Gastrocnemius medialis (tissue), 4 donors: ENCODE data around the gene PEMT. TPM values are rescaled to one million over a fixed set of nuclear protein-coding genes. Genes with fewer than 3 reads are reported as not detected.
A peak's percentile ranks its signal among the peaks of the same experiment; 100 is the strongest.

Experiments used
- ATAC-seq, 2 donors: fragments of 150-250 bp; one replicate each; pipeline ENCODE4 v1.9.1; 2016
- DNase-seq, 2 donors: peaks; one replicate each; pipeline ENCODE4 v3.0.0-alpha.2; 2019
- H3K27ac ChIP-seq, 4 donors: fragments of 200-600 bp; sonication (generic); 1 replicate in 1 of 4; 2 replicates in 3 of 4; pipeline ENCODE4 v1.5.1; 2016 to 2018; ENCODE audit warnings: mild to moderate bottlenecking in 2 of 4, moderate library complexity in 1 of 4
- H3K27me3 ChIP-seq, 3 donors: fragments of 200-600 bp; sonication (generic) in 2 of 3; 1 replicate in 1 of 3; 2 replicates in 2 of 3; pipeline versions ENCODE4 v1.5.1 to v1.6.0; 2016 to 2019; ENCODE audit warnings: mild to moderate bottlenecking in 1 of 3, moderate library complexity in 1 of 3
- H3K36me3 ChIP-seq, 2 donors: fragments of 200-600 bp; sonication (generic) in 1 of 2; one replicate each; pipeline ENCODE4 v1.5.1; 2017 to 2018
- H3K4me1 ChIP-seq, 2 donors: fragments of 200-600 bp; sonication (generic) in 1 of 2; one replicate each; pipeline ENCODE4 v1.5.1; 2016 to 2017; ENCODE audit warnings: mild to moderate bottlenecking in 2 of 2
- H3K4me3 ChIP-seq, 4 donors: fragments of 200-600 bp; sonication (generic) in 3 of 4; 1 replicate in 1 of 4; 2 replicates in 3 of 4; pipeline ENCODE4 v1.5.1; 2016 to 2019; ENCODE audit warnings: mild to moderate bottlenecking in 2 of 4
- H3K9me3 ChIP-seq, 3 donors: fragments of 200-600 bp; sonication (generic) in 2 of 3; 1 replicate in 1 of 3; 2 replicates in 2 of 3; pipeline ENCODE4 v1.5.1; 2016 to 2019
- CTCF ChIP-seq, 5 experiments: fragments of 450-650 bp in 3 of 5; fragments of 200-600 bp in 2 of 5; sonication (generic) in 2 of 5; IDR thresholded peaks in 4 of 5; conservative IDR thresholded peaks in 1 of 5; 1 replicate in 4 of 5; 2 replicates in 1 of 5; pipeline ENCODE4 v1.5.1; 2016 to 2019; ENCODE audit warnings: antibody characterized with exemption in 5 of 5, mild to moderate bottlenecking in 3 of 5, moderate library complexity in 3 of 5
- POLR2A ChIP-seq, 2 donors: fragments of 450-650 bp; IDR thresholded peaks; one replicate each; pipeline ENCODE4 v1.6.1; 2017; ENCODE audit warnings: antibody characterized with exemption in 2 of 2, mild to moderate bottlenecking in 2 of 2, moderate library complexity in 2 of 2
- in situ Hi-C, 4 donors: fragments of 200-750 bp; cut with MboI; loops; one replicate each; pipeline versions ENCODE4 v1.15.0 to v1.8.0; 2017; ENCODE audit warnings: low sequenced_read_pairs in 4 of 4
- intact Hi-C: fragments of 100-400 bp; cut with DNase I; formaldehyde crosslinking; loops from one replicate; pipeline ENCODE4 v1.15.1; 2023; ENCODE audit warnings: low total_unique reads
- total RNA-seq, 4 donors: library from RNA; depleted of rRNA; stranded (reverse); fragments of >200 nt; gene quantifications; one replicate each; pipeline versions ENCODE4 v1.1.0 to v1.2.3, GENCODE V29; 2016

PEMT gene
- total RNA-seq, 4 donors from 2014 or later: 32.8 to 48.2 (median 34.2) TPM

- Histone ChIP-seq H3K9me3 (no peaks in the 10 kb centered on the region), H3K27me3 (no peaks in the 10 kb centered on the region), H3K4me3 (no peak overlapping the region), H3K27ac (peak overlapping the region in 3 of 4 donors; percentile 12 to 50 (median 37)), H3K36me3 (no peaks in the 10 kb centered on the region), H3K4me1 (no peaks in the 10 kb centered on the region)
- ATAC-seq (no peak), DNase-seq (no peak)
- TF ChIP-seq CTCF (IDR thresholded peaks at IDR 0.05 in 4 of 5, conservative IDR thresholded peaks at IDR 0.05 in 1 of 5) (no peak), POLR2A (IDR thresholded peaks at IDR 0.05) (no peak)
- intact Hi-C loops (no loop called here), in situ Hi-C loops (no loop called here)
Observed at GRCh38 chr17:17515934-17516930, 75.3 kb downstream of the PEMT start.

- H3K4me3 ChIP-seq: no peak overlapping the region
- peak; percentile 71 for ATAC-seq
- in situ Hi-C loops: no loop called here
- H3K4me1 ChIP-seq: no peaks in the 10 kb centered on the region
- DNase-seq: no peak
- intact Hi-C loops: no loop called here
- H3K36me3 ChIP-seq: no peaks in the 10 kb centered on the region
- H3K27ac ChIP-seq: peak overlapping the region; percentile 42 to 62 (median 52)
- H3K9me3 ChIP-seq: no peaks in the 10 kb centered on the region
- H3K27me3 ChIP-seq: no peaks in the 10 kb centered on the region
- TF ChIP-seq POLR2A (IDR thresholded peaks at IDR 0.05) (no peak), CTCF (IDR thresholded peaks at IDR 0.05 in 4 of 5, conservative IDR thresholded peaks at IDR 0.05 in 1 of 5) (no peak)
Observed at GRCh38 chr17:17514993-17515933, 76.2 kb downstream of the PEMT start.

- no peaks in the 10 kb centered on the region for H3K27me3 ChIP-seq
- DNase-seq (no peak), ATAC-seq (no peak)
- intact Hi-C loops: no loop called here
- H3K9me3 ChIP-seq: no peaks in the 10 kb centered on the region
- in situ Hi-C loops: no loop called here
- H3K4me3 ChIP-seq: no peak overlapping the region
- no peaks in the 10 kb centered on the region for H3K36me3 ChIP-seq
- TF ChIP-seq POLR2A (IDR thresholded peaks at IDR 0.05) (no peak), CTCF (IDR thresholded peaks at IDR 0.05 in 4 of 5, conservative IDR thresholded peaks at IDR 0.05 in 1 of 5) (no peak)
- no peak overlapping the region for H3K27ac ChIP-seq
- no peaks in the 10 kb centered on the region for H3K4me1 ChIP-seq
Observed at GRCh38 chr17:17514361-17514992, 77.0 kb downstream of the PEMT start.

- Histone ChIP-seq H3K27ac (no peak overlapping the region), H3K36me3 (no peaks in the 10 kb centered on the region), H3K4me3 (no peak overlapping the region), H3K9me3 (no peaks in the 10 kb centered on the region), H3K27me3 (no peaks in the 10 kb centered on the region), H3K4me1 (no peaks in the 10 kb centered on the region)
- TF ChIP-seq POLR2A (IDR thresholded peaks at IDR 0.05) (no peak), CTCF (IDR thresholded peaks at IDR 0.05 in 4 of 5, conservative IDR thresholded peaks at IDR 0.05 in 1 of 5) (no peak)
- in situ Hi-C loops (no loop called here), intact Hi-C loops (no loop called here)
- ATAC-seq (no peak), DNase-seq (no peak)
Observed at GRCh38 chr17:17513626-17514025, 77.9 kb downstream of the PEMT start.
